GM19043 (cell line): ENCODE results near the gene SSH2.

Source experiments
- ATAC-seq: cut with Tn5 transposase; IDR thresholded peaks from one replicate; pipeline ENCODE4 v1.9.1; 2021; ENCODE audit warnings: low read depth; ENCODE audit not compliant: unreplicated experiment

Gene SSH2

GRCh38 chr17:29616300-29617048 is 313.6 kb downstream of the SSH2 start:
- no peak for ATAC-seq

DNA sequence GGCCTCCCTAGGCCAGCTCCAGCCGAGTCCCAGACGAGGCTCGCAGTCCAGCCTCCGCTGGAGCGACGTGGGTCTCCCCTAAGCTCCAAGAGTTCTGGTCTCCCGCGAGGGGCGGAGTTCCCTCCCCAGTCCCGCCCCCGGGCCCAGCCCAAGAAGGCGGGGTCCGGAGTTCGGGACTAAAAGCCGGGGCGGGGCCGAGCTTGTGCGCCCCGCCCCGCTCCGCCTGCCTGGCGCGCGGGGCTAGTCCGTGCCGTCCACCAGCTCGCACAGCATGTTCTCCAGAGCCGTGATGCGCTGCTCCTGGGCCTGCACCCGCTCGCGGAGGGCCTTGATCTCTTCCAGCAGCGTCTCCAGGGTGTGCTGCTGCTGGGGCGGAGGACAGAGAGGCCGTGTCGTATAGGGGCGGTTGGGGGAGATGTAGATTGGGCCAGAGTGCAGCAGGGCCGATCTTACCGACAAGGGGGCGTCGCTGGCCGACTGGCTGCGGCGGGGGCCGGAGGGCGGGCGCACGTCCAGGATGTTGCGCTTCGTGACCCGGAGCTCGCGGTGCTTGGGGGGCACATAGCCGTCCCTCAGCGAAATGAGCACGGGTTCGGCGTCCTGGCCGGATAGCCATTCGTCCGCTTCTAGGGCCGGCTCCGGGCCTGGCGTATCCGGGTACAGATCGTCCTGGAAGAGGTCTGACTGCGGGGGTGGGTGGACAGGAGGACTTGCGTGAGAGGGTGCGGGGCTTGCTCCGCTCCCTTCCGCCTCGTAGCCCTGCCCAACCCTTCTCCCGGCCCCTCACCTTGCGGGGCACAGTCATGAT is 314.3 kb downstream of the SSH2 start:
- ATAC-seq = no peak

DNA sequence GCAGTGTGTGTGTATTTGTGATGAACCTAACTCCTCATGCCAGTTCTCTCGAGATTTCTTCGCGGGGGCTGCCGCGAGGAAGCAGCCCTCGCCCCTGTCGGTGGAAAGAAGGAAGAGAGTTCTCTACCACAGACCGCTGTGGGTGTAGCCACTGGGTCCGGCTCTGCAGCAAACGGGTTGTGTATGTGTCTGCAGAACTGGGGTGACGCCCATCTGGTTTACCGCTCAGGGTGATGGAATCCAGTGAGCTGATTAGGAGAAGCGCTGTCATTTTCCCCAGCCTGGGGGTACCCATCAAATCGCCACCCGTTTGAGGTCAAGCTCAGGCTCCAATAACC is 315.0 kb downstream of the SSH2 start:
- no peak for ATAC-seq

GRCh38 chr17:29614349-29615047 is 315.5 kb downstream of the SSH2 start:
- ATAC-seq = no peak

- ATAC-seq = no peak
Observed at GRCh38 chr17:29613856-29614255, 316.2 kb downstream of the SSH2 start.

DNA sequence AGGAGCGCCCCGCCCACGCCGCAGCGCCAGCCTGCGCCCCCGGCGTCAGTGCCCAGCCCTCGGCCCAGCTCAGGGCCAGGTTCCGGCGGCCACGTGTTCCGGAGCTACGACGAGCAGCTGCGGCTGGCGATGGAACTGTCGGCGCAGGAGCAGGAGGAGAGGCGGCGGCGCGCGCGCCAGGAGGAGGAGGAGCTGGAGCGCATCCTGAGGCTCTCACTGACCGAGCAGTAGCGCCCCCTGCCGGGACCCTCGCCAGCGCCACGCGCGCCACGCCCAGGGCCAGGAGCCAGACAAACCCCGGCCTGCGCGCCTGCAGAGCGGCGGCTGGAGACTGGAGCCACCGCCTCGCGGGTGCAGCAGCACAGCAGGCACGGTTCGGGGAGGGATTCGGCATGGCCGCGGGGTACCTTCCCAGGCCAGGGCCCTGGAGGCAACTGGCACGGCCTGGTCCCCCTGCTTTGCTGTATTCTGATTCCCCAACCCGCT is 316.6 kb downstream of the SSH2 start:
- no peak for ATAC-seq

DNA sequence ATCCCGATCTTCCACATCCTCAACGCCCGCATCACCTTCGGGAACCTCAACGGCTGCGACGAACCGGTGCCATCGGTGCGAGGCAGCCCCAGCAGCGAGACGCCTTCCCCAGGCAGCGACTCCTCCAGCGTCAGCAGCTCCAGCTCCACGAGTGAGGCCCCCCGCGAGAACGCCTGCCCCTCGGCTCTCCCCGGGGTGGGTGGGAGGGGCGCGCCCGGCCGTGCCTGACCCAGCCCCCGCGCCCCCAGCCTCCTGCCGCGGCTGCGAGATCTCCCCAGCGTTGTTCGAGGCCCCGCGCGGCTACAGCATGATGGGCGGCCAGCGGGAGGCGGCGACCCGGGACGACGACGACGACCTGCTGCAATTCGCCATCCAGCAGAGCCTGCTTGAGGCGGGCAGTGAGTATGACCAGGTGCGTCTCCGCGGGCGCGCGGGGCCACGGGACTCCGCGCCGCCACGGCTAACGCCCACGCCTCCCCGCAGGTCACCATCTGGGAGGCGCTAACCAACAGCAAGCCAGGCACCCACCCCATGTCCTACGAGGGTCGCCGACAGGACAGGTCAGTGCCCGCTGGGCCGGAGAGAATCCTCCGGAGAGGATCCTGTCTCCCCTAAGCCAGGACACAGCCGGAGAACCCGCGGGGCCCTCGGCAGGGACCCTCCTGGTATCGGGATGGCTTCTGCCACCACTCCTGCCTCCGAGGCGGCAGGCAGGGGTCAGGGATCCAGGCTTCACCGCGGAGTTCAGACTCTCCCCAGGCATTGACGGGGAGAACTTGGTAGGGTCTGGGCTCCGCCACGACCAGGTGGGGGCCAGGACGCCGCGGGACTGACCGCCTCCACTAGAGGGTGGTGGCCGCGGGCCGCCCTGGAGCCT is 317.4 kb downstream of the SSH2 start:
- ATAC-seq = no peak

- ATAC-seq = no peak
Observed at GRCh38 chr17:29612094-29612403, 318.0 kb downstream of the SSH2 start.

DNA sequence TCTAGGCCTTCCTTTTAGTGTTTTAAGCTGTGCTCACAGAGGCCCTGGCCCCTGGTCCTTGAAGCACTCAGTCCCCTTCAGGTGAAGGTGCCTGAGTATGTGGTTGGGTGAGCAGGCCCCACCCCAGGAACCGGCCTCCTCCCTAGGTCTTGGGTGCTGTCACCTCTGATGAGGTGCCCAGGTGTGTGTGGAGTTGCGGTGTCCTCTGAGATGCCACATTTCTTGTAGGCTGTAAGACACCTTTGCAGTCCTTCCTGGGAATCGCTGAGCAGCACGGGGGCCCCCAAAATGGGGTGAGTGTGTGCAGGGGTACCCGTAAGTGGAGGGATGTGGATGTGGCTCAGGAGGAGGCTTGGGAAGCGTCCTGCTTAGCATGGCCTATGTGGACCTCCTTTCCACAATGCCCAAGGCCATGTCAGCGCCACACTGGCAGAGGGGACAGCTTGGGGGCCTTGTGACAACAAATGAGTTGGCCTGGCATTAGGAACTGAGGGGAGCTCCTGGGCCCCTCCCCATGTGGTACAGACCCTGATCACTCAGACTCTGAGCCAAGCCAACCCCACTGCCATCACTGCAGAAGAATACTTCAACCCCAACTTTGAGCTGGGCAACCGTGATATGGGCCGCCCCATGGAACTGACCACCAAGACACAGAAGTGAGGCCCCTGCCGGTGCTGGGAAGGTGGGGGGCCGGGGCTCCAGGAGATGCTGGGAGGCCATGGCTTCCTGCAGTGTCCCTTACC is 318.5 kb downstream of the SSH2 start:
- ATAC-seq = no peak

GRCh38 chr17:29610395-29610794 is 319.6 kb downstream of the SSH2 start:
- ATAC-seq = no peak

DNA sequence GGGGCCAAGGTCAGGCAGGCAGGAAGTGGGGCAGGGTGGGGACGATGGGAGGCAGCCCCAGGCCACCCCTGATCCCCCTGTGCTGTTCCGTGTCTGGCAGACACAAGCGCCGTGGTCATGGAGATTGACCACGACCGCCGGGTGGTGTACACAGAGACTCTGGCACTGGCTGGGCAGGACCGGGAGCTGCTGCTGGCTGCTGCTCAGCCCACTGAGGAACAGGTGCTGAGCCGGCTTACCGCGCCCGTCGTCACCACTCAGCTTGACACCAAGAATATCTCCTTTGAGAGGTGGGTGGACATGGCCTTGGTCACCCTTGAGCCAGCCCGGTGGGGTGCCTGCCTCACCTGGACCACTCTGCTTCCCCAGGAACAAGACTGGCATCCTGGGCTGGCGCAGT is 321.0 kb downstream of the SSH2 start:
- no peak for ATAC-seq

DNA sequence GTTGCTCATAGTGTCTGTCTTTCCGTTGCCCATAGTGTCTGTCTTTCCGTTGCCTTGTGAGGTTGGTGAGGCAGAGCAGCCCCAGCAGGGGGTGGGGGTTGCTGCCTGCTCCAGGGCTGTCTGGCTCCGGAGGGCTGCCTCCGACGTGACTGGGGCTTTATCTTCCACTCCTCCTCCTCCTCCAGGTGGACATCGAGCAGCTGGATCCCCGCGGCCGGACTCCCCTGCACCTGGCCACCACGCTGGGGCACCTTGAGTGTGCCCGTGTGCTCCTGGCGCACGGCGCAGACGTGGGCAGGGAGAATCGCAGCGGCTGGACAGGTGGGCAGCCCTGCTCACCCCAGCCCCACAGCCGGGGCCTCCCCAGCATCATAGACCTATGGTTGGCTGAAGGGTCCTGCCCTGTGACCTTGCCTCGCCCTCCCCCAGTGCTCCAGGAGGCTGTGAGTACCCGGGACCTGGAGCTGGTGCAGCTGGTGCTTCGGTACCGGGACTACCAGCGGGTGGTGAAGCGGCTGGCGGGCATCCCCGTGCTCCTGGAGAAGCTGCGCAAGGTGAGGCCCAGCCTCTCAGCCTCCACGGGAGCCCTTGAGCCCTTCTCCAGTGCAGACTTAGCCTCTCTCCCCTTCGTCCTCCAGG is 322.4 kb downstream of the SSH2 start:
- no peak for ATAC-seq

DNA sequence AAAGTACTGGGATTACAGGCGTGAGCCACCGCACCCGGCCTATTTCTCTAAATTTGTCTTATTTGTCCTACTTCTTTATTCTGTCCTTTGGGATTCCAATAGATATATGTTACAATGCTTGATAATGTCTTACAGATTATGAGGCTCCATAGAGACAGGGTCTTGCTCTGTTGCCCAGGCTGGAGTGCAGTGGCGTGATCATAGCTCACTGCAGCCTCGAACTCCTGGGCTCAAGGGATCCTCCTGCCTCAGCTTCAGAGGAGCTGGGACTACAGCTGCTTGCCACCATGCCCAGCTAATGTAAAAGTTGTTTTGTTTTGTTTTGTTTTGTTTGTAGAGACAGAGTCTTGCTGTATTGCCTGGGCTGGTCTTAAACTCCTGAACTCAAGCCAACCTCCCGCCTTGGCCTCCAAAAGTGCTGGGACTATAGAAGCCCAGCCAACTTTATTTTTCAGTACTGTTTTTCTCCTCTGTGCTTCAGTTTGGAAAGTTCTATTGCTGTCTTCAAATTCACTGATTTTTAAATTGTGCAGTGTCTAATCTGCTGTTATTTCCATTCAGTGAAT is 326.8 kb downstream of the SSH2 start:
- no peak for ATAC-seq

DNA sequence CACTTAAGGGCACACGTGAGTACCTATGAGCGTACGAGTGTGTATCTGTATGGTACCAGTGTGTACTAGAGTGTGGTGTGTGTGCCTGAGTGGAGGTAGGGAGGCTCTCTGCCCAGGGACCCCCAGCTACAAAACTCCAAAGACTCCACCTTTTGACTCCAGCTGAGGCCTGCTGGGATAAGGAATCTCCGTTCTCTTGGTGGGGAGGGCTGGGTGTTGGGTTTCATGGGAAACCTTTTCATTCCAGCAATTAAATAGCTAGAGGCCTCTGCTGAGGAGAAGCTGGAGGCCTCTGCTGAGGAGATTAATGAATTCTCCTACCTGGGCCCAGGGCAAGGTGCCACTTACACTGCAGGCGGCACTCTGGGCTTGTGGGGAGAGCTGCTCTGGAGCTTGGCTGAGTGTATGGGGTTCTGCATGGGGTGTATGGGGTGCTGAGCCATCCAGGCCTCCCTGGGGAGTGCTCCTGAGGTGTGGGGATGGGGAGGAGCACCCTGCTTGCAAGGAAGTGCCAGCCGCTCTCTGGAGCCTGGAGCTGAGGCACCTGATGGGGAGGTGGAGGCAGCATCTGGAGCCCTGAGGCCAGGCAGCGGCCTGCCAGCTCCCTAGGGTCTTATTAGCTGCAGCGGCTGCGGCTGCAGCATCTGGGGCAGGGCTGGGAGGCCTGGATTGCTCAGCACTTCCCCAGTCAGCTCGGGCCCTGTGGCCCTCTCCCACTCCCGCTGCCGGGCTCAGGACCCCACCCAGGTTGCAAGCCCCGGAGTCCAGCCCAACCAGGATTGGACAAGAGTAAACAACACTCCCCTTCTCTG is 332.5 kb downstream of the SSH2 start:
- ATAC-seq = no peak

- no peak for ATAC-seq
Observed at GRCh38 chr17:29596811-29597210, 333.2 kb downstream of the SSH2 start.

DNA sequence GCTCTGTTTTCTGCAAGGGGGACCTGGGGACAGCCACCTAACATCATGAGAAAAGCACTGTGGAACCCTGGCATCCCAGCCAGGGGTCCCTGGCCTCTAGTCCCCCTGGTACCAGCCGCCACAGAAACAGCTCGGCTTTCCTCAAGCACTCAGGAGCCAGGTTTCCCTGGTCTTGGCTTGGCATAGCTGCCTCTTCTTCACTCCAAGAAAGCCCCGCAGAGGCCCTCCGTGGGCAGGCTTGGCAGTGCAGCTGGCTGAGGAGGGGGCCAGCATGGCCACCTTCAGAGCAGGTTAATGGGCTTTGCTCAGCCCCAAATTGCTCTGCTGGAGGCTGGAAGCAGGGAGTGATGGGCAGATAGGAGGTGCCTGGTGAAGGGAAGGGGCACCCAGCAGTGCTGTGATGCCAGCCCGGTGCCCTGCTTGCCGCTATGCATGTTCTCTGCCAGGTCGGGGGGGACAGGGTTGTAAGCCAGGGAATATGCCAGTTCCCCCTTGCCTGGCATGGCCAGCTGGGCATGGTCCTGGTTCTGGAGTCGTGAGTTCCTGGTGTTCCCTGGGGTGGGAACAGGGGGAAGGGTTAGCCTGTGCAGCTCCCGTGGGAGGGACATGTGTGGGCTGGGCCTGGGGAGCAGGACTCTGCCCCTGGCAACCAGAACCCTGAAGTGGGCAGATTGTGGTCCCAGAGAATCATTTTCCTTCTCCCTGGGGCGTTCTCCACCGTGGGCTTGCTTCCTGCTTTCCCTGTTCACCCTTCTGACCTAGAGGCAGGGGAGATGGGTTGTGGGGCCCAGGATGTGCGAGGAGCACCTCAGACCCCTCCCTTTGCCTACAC is 333.9 kb downstream of the SSH2 start:
- ATAC-seq = no peak

DNA sequence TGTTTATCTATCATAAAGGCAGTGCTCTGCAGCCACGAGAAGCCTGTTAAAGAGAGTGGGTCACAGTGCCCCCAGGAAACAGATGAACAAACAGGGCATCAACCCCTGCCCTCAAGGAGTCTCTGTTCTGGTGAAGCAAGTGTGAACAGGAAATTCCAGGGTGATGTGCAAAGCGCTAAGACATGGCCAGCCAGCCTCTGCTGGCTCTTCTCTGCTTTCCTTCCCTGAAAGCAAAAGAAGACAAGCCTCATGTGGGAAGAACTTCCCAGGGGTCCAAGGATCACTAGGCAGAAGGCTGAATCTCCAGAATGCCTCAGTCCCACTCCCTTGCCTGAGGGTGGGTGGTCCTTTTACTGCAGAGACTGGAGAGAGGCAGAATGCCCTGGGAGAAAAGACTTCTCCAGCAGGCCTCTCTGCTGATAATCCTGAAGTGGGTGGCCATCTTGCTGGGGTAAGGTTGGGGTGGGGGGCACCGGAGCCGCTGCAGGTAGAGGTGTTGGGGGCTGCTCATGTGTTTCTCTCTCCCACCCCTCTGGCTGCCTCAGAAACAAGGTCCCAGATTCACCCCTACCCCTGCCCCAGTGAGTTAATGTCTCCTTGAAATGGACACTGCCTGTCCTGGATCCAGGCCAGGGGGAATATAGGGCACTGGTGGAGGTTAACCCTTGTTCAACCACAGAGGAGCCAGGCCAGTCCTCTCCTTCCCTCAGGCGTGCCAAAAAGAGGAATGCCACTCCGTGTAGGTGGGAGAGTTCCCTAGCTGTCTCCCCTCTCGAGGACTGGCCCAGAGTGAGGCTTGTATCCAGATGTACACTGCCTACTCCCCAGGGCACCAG is 334.7 kb downstream of the SSH2 start:
- ATAC-seq = no peak
